IMR-90 (cell line): ENCODE data around the gene TFPI. TPM values are rescaled to one million over a fixed set of nuclear protein-coding genes. Genes with fewer than 3 reads are reported as not detected.

ENCODE experiments used
- ATAC-seq: fragments of 200-7000 bp; cut with Tn5 transposase; 2 replicates; pipeline ENCODE4 v1.9.1; 2020; ENCODE audit warnings: low read depth, mild to moderate bottlenecking, moderate library complexity
- BruUV-seq: library from RNA; stranded (reverse); fragments of 400-500 nt; replicated peaks from 2 replicates; lab custom pipeline; 2021; lab: Mats Ljungman, UMichigan
- CTCF ChIA-PET: fragments of 300-600 bp; formaldehyde crosslinking; extraction: SDS; loops from one replicate; lab custom pipeline; 2021; ENCODE audit warnings: antibody characterized with exemption; lab: Yijun Ruan, JAX
- POLR2A ChIA-PET: fragments of 300-600 bp; sonication (Branson Sonifier 250); formaldehyde crosslinking; loops from one replicate; lab custom pipeline; 2022; ENCODE audit warnings: antibody characterized with exemption; ENCODE audit not compliant: unreplicated experiment; lab: Charles Lee
- DNase-seq: peaks from one replicate; pipeline ENCODE4 v3.0.0; 2013
- H2AFZ ChIP-seq: replicated peaks from 2 replicates; pipeline ENCODE3; 2013; ENCODE audit warnings: low read length, mild to moderate bottlenecking; ENCODE audit not compliant: poor library complexity
- H2AK5ac ChIP-seq: 2 replicates; pipeline ENCODE4 v1.6.1; 2013; ENCODE audit warnings: low read depth, low read length, inconsistent platforms
- H2AK9ac ChIP-seq: replicated peaks from 2 replicates; pipeline ENCODE3; 2013; ENCODE audit warnings: mild to moderate bottlenecking, low read depth, low read length, moderate library complexity; ENCODE audit not compliant: poor library complexity
- H2BK120ac ChIP-seq: 2 replicates; pipeline ENCODE4 v1.6.1; 2013; ENCODE audit warnings: low read depth, low read length, inconsistent platforms
- H2BK15ac ChIP-seq: 3 replicates; pipeline ENCODE4 v1.6.1; 2013; ENCODE audit warnings: low read depth, low read length, inconsistent platforms
- H2BK20ac ChIP-seq: 2 replicates; pipeline ENCODE4 v1.6.1; 2013; ENCODE audit warnings: low read depth, mild to moderate bottlenecking, inconsistent platforms, low read length, moderate library complexity
- H2BK5ac ChIP-seq: 2 replicates; pipeline ENCODE4 v1.6.1; 2013; ENCODE audit warnings: mild to moderate bottlenecking, low read depth, low read length, inconsistent platforms; ENCODE audit not compliant: poor library complexity, severe bottlenecking
- H3K14ac ChIP-seq: replicated peaks from 2 replicates; pipeline ENCODE4 v1.6.1; 2013; ENCODE audit warnings: low read depth, low read length, inconsistent platforms
- H3K18ac ChIP-seq: 2 replicates; pipeline ENCODE4 v1.6.1; 2013; ENCODE audit warnings: low read depth, low read length, control low read depth
- H3K23ac ChIP-seq: 2 replicates; pipeline ENCODE4 v1.6.1; 2013; ENCODE audit warnings: low read depth, low read length, inconsistent platforms
- H3K27ac ChIP-seq: 2 replicates; pipeline ENCODE4 v1.5.1; 2013; ENCODE audit warnings: mild to moderate bottlenecking, control low read depth, low read length; ENCODE audit not compliant: insufficient read depth
- H3K27me3 ChIP-seq: 2 replicates; pipeline ENCODE4 v1.6.1; 2013; ENCODE audit warnings: low read length; ENCODE audit not compliant: control insufficient read depth, insufficient read depth
- H3K36me3 ChIP-seq: 2 replicates; pipeline ENCODE4 v1.6.1; 2013; ENCODE audit warnings: low read length, mixed read lengths; ENCODE audit not compliant: control insufficient read depth, insufficient read depth
- H3K4ac ChIP-seq: 2 replicates; pipeline ENCODE4 v1.6.1; 2013; ENCODE audit warnings: low read depth, low read length, inconsistent platforms
- H3K4me1 ChIP-seq: 2 replicates; pipeline ENCODE4 v1.6.1; 2013; ENCODE audit warnings: low read length, mixed read lengths; ENCODE audit not compliant: control insufficient read depth, insufficient read depth
- H3K4me2 ChIP-seq: 2 replicates; pipeline ENCODE4 v1.6.1; 2013; ENCODE audit warnings: low read depth, mild to moderate bottlenecking, control low read depth, low read length, moderate library complexity
- H3K4me3 ChIP-seq: 2 replicates; pipeline ENCODE4 v1.5.1; 2013; ENCODE audit warnings: low read depth, mild to moderate bottlenecking, control low read depth, low read length, moderate library complexity; ENCODE audit not compliant: insufficient read depth
- H3K56ac ChIP-seq: 2 replicates; pipeline ENCODE4 v1.6.1; 2013; ENCODE audit warnings: low read length, inconsistent platforms; ENCODE audit not compliant: insufficient read depth; ENCODE audit errors: extremely low read depth
- H3K79me1 ChIP-seq, 2 experiments: 2 replicates each; pipeline ENCODE4 v1.6.1; 2013; ENCODE audit warnings: low read length in 2 of 2, inconsistent platforms in 1 of 2, low read depth in 1 of 2
- H3K9ac ChIP-seq: 2 replicates; pipeline ENCODE4 v1.6.1; 2013; ENCODE audit warnings: low read depth, low read length, control low read depth
- H3K9me1 ChIP-seq: 2 replicates; pipeline ENCODE4 v1.6.1; 2013; ENCODE audit warnings: low read length, inconsistent platforms; ENCODE audit not compliant: insufficient read depth
- H3K9me3 ChIP-seq: 2 replicates; pipeline ENCODE4 v1.6.1; 2013; ENCODE audit warnings: low read length; ENCODE audit not compliant: control insufficient read depth, insufficient read depth
- H4K20me1 ChIP-seq: 2 replicates; pipeline ENCODE4 v1.6.1; 2013; ENCODE audit warnings: low read length, inconsistent platforms; ENCODE audit not compliant: insufficient read depth
- H4K5ac ChIP-seq: 2 replicates; pipeline ENCODE4 v1.6.1; 2013; ENCODE audit warnings: mild to moderate bottlenecking, low read depth, low read length, control low read depth
- H4K8ac ChIP-seq, 2 experiments: 2 replicates each; pipeline ENCODE4 v1.6.1; 2013; ENCODE audit warnings: low read depth in 2 of 2, low read length in 2 of 2, control low read depth in 1 of 2, inconsistent platforms in 1 of 2
- H4K91ac ChIP-seq: 2 replicates; pipeline ENCODE4 v1.6.1; 2013; ENCODE audit warnings: low read depth, low read length, inconsistent platforms; ENCODE audit not compliant: insufficient read depth
- BHLHE40 ChIP-seq: fragments of 150-350 bp; IDR thresholded peaks from 2 replicates; pipeline ENCODE4 v1.6.1; 2016; ENCODE audit warnings: mild to moderate bottlenecking, low read depth, low read length
- CEBPB ChIP-seq: IDR thresholded peaks from 2 replicates; pipeline ENCODE4 v1.6.1; 2012; ENCODE audit warnings: low read depth, low read length, improper control_type of control experiment
- CHD1 ChIP-seq: IDR thresholded peaks from 2 replicates; pipeline ENCODE4 v1.6.1; 2012; ENCODE audit warnings: low read depth, low read length, improper control_type of control experiment
- FOS ChIP-seq: fragments of 150-350 bp; IDR thresholded peaks from 2 replicates; pipeline ENCODE4 v1.6.1; 2016; ENCODE audit warnings: low read depth, low read length
- NFE2L2 ChIP-seq: fragments of 150-350 bp; IDR thresholded peaks from 2 replicates; pipeline ENCODE4 v1.6.1; 2016; ENCODE audit warnings: low read depth, mild to moderate bottlenecking, low read length
- POLR2A ChIP-seq: IDR thresholded peaks from 2 replicates; pipeline ENCODE4 v1.6.1; 2012; ENCODE audit warnings: mild to moderate bottlenecking, low read depth, low read length
- RAD21 ChIP-seq: IDR thresholded peaks from 2 replicates; pipeline ENCODE4 v1.6.1; 2012; ENCODE audit warnings: low read length, improper control_type of control experiment
- RCOR1 ChIP-seq: IDR thresholded peaks from 2 replicates; pipeline ENCODE4 v1.6.1; 2012; ENCODE audit warnings: mild to moderate bottlenecking, low read length, improper control_type of control experiment; ENCODE audit not compliant: insufficient replicate concordance
- RFX5 ChIP-seq: IDR thresholded peaks from 2 replicates; pipeline ENCODE4 v1.8.0; 2012; ENCODE audit warnings: low read depth, mild to moderate bottlenecking, low read length, moderate library complexity
- SMC3 ChIP-seq: fragments of 150-350 bp; IDR thresholded peaks from 2 replicates; pipeline ENCODE4 v1.6.1; 2016; ENCODE audit warnings: low read depth, mild to moderate bottlenecking, antibody characterized with exemption, low read length, moderate library complexity
- WGBS, 2 experiments: methylation state at CpG; one replicate each; pipeline versions ENCODE4 v1.1.5 to v1.1.7; 2013; ENCODE audit warnings: missing lambda C conversion rate in 2 of 2; ENCODE audit not compliant: insufficient read length in 1 of 2; ENCODE audit errors: extremely low coverage in 2 of 2; 5-methylcytosine and 5-hydroxymethylcytosine counted together
- dilution Hi-C: fragments of 300-500 bp; cut with HindIII; formaldehyde crosslinking; loops from one replicate; pipeline ENCODE4 v1.14.3; 2018; ENCODE audit warnings: low sequenced_read_pairs; ENCODE audit not compliant: unreplicated experiment
- in situ Hi-C: fragments of 300-500 bp; cut with MboI; formaldehyde crosslinking; loops from 3 replicates; pipeline ENCODE4 v1.14.3; 2019; ENCODE audit warnings: low sequenced_read_pairs, inconsistent platforms, mixed read lengths
- intact Hi-C: fragments of 100-400 bp; cut with micrococcal nuclease; formaldehyde crosslinking; loops from 2 replicates; pipeline ENCODE4 v1.10.0; 2022
- polyA plus RNA-seq, 3 experiments: library from polyadenylated mRNA; depleted of rRNA; stranded (reverse); fragments of >200 nt; gene quantifications; 2 replicates each; pipeline ENCODE4 v1.2.3, GENCODE V29; 2012; ENCODE audit warnings: low replicate concordance in 1 of 3
- total RNA-seq: library from RNA; depleted of rRNA; stranded (reverse); fragments of >200 nt; gene quantifications from 2 replicates; pipeline ENCODE4 v1.2.3, GENCODE V29; 2012
- TF ChIP-seq, protein P1 (sequence below): conservative IDR thresholded peaks from 2 replicates; pipeline ENCODE4 v1.5.1; 2012; ENCODE audit warnings: mild to moderate bottlenecking, low read depth, low read length, improper control_type of control experiment

Gene TFPI
- total and polyA plus RNA-seq, 2 of the 4 experiments (the other 2 are of a cell fraction), result 33.9 to 83.0 TPM

DNA sequence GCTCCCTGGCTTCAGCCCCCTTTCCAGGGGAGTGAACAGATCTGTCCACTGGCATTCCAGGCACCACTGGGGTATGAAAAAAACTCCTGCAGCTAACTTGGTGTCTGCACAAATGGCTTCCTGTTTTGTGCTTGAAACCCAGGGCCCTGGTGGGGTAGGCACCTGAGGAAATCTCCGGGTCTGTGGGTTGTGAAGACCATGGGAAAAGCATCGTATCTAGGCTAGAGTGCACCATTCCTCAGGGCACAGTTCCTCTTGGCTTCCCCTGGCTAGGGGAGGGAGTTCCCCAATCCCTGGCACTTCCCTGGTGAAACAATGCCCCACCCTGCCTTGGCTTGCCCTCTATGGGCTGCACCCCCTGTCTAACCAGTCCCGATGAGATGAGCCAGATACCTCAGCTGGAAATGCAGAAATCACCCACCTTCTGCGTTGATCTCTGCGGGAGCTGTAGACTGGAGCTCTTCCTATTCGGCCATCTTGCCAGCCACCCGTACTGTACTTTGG, 34.1 kb downstream of the TFPI start:
- CTCF ChIA-PET, result no interaction called here
- in situ Hi-C loops, result no loop called here

More for the DNA sequence above, 34.1 kb downstream of the TFPI start:
- no peak overlapping the region for H4K5ac ChIP-seq
- H4K91ac ChIP-seq, result no peak overlapping the region
- H2BK20ac ChIP-seq, result no peak overlapping the region
- no peak overlapping the region for H3K4me2 ChIP-seq
- BruUV-seq, result no TSS peak
- H3K9ac ChIP-seq, result no peak overlapping the region
- POLR2A ChIA-PET, result no interaction called here
- DNase-seq (no peak), ATAC-seq (no peak)
- no peak overlapping the region for H2AK9ac ChIP-seq
- no peaks in the 10 kb centered on the region for H3K4me1 ChIP-seq
- H3K9me1 ChIP-seq, result no peaks in the 10 kb centered on the region
- no peak overlapping the region for H3K14ac ChIP-seq
- 100% methylated on average over 1 of the region's 7 CpGs; no CpG with 5 or more reads in 1 of the 2 experiments for WGBS, 2 experiments
- no peaks in the 10 kb centered on the region for H4K20me1 ChIP-seq
- H3K79me1 ChIP-seq, result peaks cover 9 to 16% of the 10 kb centered on the region in 2 experiments; a peak in 3 of 4 replicates
- H3K27me3 ChIP-seq, result no peaks in the 10 kb centered on the region
- no peak for TF ChIP-seq FOS
- TF ChIP-seq SMC3, result no peak
- TF ChIP-seq, protein P1, sequence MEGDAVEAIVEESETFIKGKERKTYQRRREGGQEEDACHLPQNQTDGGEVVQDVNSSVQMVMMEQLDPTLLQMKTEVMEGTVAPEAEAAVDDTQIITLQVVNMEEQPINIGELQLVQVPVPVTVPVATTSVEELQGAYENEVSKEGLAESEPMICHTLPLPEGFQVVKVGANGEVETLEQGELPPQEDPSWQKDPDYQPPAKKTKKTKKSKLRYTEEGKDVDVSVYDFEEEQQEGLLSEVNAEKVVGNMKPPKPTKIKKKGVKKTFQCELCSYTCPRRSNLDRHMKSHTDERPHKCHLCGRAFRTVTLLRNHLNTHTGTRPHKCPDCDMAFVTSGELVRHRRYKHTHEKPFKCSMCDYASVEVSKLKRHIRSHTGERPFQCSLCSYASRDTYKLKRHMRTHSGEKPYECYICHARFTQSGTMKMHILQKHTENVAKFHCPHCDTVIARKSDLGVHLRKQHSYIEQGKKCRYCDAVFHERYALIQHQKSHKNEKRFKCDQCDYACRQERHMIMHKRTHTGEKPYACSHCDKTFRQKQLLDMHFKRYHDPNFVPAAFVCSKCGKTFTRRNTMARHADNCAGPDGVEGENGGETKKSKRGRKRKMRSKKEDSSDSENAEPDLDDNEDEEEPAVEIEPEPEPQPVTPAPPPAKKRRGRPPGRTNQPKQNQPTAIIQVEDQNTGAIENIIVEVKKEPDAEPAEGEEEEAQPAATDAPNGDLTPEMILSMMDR, result no peak
- TF ChIP-seq RFX5, result no peak
- no peak for TF ChIP-seq NFE2L2
- no peak for TF ChIP-seq RCOR1
- no peak for TF ChIP-seq POLR2A
- no peak for TF ChIP-seq CHD1
- no peak for TF ChIP-seq CEBPB
- no peak for TF ChIP-seq RAD21
- TF ChIP-seq BHLHE40, result no peak
- dilution Hi-C loops, result no loop called here
- H2AFZ ChIP-seq, result no peak overlapping the region
- H3K9me3 ChIP-seq, result peaks cover 4% of the 10 kb centered on the region
- no peak overlapping the region for H3K23ac ChIP-seq
- H3K4ac ChIP-seq, result no peak overlapping the region
- no peak overlapping the region for H3K27ac ChIP-seq
- H2AK5ac ChIP-seq, result no peak overlapping the region
- no peak overlapping the region for H2BK5ac ChIP-seq
- H2BK15ac ChIP-seq, result no peak overlapping the region
- H3K18ac ChIP-seq, result no peak overlapping the region
- no peak overlapping the region for H3K56ac ChIP-seq
- no peak overlapping the region for H4K8ac ChIP-seq
- no peak overlapping the region for H3K4me3 ChIP-seq
- no peak overlapping the region for H2BK120ac ChIP-seq
- intact Hi-C loops, result no loop called here
- H3K36me3 ChIP-seq, result peaks cover 20% of the 10 kb centered on the region
